ENCODE results near the gene S1PR4.
A peak's percentile ranks its signal among the peaks of the same experiment; 100 is the strongest.
"Not testable (repeated sequence)": the region's sequence is repeated elsewhere in the genome, so short reads cannot be mapped to it uniquely, and the experiment has no call there.

Gene S1PR4

DNA sequence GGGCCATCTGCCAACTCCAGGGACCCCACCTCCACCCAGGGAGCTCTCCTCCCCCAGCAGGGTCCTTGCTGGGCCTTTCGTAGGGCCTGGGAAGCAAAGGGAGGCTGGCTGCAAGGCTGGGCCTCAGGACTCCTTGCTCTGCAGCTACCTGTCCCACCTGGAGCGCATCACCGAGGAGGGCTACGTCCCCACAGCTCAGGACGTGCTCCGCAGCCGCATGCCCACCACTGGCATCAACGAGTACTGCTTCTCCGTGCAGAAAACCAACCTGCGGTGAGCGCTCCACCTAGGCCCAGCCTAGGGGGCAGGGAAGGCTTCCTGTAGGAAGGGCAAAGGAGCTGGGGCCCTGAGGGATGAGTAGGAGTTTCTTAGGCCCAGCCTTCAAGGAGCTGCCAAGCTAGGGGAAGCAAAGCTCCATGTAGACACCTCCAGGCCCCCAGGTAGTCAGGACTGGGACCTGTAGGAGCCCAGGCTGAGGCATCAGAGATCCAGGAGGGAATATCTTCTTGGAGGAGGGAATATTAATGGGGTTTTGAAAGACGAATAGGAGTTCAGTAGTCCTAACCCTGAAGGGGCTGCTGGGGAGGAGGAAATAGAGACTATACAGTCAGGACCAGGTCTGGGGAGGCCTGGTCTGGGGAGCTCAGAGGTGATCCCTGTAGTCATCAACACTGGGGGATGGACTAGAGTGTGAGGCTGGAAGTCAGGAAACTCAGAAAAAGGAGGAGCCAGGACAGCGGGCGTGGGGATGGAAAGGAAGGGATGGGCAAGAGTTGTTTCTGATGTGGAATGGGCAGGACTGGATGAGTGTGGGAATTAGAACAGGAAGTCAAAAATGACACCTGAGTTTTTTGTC, 26.8 kb upstream of the S1PR4 start:
- no peak for DNase-seq (ENCODE audit: low read depth in 3 of 3, low spot score in 1 of 3)

DNA sequence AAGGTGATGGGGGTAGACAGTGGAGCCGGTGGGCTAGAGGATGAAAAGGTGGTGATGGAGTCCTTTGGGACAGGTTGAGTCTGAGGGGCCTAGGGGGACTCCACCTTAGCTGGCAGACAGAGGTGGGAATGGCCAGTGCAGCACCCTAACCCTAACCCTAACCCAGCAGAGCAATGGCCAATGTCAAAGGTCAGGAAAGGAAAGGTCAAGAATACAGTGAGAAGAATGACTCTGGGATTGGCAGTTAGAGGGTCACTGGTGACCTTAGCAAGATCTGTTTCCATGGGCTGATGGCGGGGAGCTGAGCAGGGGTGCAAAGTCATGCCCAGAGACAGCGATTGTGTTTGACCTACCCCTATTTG, 26.2 kb upstream of the S1PR4 start:
- no peak for DNase-seq (ENCODE audit: low read depth in 3 of 3, low spot score in 1 of 3)

DNA sequence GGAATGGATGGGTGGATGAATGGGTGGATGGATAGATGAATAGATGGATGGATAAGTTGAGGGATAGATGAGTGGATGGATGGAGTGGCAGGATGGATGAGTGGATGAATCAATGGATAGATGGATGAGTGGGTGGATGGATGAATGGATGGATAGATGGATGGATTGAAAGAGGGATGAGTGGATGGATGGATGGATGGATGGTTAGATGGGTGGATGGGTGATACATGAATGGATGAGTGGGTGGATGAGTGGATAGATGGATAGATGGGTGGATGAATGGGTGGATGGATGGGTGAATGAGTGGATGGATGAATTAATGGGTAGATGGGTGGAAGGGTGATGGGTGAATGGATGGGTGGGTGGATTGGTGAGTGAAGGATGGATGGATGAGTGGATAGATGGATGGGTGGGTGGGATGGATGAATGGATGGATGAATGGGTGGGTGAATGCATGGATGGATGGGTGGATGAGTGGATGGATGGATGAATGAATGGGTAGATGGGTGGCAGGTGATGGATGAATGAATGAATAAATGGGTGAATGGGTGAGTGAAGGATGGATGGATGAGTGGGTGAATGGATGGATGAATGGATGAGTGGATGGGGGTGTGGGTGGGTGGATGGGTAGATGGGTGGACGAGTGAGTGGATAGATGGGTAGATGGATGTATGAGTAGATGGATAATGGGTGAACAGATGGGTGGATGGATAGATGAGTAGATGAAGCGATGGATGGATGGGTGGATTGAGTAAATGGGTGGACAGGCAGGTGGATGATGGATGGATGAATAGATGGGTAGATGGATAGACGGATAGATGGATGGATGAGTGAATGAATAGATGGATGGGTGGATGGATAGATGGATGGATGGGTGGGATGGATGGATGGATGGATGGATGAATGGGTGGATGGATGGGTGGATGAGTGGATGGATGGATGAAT, 25.0 kb upstream of the S1PR4 start:
- no peak for DNase-seq (ENCODE audit: low read depth in 3 of 3, low spot score in 1 of 3)

DNA sequence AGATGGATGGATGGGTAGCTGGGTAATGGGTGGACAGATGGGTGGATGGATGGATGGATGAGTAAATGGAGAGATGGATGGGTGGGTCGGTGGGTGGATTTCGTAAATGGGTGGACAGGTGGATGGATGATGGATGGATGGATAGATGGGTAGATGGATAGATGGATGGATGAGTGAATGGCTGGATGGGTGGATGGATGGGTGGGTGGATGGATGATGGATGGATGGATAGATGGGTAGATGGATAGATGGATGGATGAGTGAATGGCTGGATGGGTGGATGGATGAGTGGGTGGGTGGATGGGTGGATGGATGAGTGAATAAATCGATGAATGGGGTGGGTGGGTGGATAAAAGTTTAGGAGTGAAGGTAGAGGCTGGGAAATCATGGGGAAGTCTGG, 24.1 kb upstream of the S1PR4 start:
- not testable (repeated sequence) for DNase-seq (ENCODE audit: low read depth in 3 of 3, low spot score in 1 of 3)

DNA sequence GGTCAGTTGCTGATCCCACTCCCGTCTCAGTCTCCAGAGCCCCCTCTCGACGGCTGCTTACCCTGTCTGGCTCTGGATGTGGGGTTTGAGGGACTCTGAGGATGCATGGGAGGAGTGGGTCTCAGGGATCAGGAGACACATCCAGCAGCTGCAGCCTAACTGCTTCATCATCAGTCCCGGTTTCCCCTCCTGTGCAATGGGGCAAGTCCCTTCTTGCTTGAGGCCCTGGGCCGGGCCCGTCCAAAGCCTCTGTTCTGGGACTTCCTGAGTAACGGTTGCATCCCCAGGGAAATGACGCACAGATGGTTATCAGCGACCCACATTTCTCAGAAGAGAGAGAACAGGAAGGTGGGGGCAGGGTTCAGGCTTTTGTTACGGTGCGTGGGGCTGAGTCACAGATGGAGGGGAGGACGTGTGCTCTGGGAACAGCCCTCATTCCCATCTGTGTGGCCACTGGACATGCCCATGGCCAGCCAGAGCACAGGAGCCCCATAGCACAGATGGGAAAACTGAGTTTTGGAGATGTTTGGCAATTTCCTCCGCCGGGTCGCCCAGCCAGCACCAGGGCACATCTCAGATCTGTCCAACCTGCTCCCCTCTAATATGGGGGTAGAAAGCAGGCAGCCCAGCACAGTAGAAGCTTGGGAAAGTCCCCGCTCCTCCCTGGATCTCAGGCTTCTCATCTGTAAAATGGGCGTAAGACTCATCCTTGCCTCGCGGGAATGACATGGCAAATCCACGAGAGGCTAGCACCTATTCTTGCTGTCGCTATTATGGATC, 23.4 kb upstream of the S1PR4 start:
- DNase-seq (ENCODE audit: low read depth in 3 of 3, low spot score in 1 of 3): peak; percentile 40 to 62 (median 49)

DNA sequence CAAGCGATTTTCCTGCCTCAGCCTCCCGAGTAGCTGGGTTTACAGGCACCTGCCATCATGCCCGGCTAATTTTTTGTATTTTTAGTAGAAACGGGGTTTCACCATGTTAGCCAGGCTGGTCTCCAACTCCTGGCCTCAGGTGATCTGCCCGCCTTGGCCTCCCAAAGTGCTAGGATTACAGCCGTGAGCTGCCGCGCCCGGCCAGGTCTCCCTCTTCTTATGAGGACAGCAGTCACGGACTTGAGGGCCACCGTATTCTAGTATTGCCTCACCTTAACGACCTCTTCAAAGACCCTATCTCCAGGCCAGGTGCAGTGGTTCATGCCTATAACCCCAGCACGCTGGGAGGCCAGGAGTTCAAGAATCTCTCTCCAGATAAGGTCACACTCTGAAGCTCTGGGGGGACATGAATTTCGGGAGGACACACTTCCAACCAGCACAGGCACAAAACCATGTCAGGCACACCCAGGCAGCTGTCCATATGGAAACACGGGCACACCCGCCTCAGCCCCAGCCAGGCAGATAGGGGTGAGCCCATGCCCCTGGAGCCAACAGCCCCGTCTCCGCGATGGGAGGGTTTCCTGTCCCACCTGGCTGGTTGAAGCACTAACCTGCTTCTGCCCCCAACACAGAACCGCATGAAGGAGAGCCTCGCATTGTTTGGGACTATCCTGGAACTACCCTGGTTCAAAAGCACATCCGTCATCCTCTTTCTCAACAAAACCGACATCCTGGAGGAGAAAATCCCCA, 21.3 kb upstream of the S1PR4 start:
- DNase-seq (ENCODE audit: low read depth in 3 of 3, low spot score in 1 of 3): no peak

DNA sequence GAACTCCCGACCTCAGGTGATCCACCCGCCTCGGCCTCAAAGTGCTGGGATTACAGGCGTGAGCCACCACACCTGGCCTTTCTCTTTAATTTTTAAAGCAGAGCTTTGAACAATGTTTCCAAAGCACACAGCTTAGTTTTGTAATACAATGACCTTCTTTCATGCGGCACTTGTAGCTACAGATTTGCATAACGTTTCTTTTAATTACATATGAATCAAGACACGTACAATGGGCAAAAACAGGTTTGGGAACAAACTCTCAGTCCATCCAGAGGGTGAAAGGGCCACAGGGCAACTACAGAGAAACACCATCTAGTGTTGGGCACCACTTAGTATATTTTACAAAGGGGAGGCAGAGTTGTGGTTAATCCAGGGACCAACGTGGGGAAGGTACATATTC, 19.0 kb upstream of the S1PR4 start:
- DNase-seq (ENCODE audit: low read depth in 3 of 3, low spot score in 1 of 3): no peak

DNA sequence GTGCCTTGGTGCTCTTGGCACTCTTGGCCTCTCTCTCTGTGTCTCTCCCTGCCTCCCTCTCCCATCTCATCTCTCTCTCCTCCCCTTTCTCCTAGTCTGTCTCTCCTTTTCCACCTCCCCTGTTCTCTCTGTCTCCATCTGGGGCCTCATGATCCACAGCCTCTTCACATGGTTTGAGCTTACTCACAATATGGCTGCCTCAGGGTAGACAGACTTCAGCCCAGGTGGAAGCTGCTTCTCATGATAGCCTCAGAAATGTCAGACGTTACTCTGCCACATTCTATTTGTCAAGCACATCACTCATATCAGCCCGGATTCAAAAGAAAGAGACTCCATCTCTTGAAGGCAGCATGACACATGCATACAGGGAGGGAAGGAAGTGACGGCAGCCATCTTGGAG, 18.4 kb upstream of the S1PR4 start:
- DNase-seq (ENCODE audit: low read depth in 3 of 3, low spot score in 1 of 3): no peak

DNA sequence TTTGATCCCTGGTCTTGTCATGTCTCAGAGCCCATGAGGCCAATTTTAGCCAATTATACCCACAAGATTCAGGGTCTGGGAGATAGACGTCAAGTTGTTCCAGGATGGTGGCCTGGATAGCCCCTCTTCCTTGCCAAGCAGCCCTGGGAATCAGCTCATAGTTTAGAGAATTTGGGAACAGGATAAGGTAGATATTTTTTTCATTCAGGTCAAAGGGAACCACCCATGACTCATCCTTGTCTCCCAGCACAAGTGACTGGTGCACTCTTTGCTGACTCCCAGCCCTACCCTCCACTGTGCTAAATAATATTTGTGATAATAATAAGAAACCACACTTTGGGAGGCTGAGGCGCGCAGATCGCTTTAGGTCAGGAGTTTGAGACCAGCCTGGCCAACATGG, 17.1 kb upstream of the S1PR4 start:
- no peak for DNase-seq (ENCODE audit: low read depth in 3 of 3, low spot score in 1 of 3)

DNA sequence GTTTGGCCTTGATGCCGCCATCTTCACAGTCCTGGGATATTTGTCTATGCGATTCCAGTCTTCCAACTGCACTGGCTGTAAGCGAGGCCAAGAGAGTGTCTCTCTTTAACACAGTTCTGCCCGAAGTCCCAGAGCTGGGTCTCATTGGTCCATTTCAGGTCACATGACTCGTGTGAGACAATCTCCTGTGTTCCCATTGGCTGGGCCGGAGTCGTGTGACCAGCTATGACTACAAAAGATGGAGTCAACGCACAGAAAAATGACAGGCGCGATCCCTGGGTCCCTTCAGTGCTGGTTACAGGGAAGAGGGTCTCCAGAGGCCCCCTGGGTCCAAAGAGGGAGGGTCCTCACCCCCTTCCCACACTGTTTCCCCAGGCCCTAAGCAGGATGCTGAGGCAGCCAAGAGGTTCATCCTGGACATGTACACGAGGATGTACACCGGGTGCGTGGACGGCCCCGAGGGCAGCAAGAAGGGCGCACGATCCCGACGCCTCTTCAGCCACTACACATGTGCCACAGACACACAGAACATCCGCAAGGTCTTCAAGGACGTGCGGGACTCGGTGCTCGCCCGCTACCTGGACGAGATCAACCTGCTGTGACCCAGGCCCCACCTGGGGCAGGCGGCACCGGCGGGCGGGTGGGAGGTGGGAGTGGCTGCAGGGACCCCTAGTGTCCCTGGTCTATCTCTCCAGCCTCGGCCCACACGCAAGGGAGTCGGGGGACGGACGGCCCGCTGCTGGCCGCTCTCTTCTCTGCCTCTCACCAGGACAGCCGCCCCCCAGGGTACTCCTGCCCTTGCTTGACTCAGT, 15.9 kb upstream of the S1PR4 start:
- no peak for DNase-seq (ENCODE audit: low read depth in 3 of 3, low spot score in 1 of 3)

DNA sequence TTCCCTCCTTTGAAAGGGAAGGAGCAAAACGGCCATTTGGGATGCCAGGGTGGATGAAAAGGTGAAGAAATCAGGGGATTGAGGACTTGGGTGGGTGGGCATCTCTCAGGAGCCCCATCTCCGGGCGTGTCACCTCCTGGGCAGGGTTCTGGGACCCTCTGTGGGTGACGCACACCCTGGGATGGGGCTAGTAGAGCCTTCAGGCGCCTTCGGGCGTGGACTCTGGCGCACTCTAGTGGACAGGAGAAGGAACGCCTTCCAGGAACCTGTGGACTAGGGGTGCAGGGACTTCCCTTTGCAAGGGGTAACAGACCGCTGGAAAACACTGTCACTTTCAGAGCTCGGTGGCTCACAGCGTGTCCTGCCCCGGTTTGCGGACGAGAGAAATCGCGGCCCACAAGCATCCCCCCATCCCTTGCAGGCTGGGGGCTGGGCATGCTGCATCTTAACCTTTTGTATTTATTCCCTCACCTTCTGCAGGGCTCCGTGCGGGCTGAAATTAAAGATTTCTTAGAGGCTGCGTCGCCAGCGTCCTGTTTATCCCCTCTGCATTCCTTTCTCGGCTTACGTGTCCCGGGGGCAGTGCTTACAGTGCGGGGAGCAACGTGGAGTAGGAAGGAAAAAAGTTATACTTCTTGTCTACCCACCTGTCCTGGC, 15.2 kb upstream of the S1PR4 start:
- DNase-seq (ENCODE audit: low read depth in 3 of 3, low spot score in 1 of 3): peak; percentile 51 to 53 (median 52)

DNA sequence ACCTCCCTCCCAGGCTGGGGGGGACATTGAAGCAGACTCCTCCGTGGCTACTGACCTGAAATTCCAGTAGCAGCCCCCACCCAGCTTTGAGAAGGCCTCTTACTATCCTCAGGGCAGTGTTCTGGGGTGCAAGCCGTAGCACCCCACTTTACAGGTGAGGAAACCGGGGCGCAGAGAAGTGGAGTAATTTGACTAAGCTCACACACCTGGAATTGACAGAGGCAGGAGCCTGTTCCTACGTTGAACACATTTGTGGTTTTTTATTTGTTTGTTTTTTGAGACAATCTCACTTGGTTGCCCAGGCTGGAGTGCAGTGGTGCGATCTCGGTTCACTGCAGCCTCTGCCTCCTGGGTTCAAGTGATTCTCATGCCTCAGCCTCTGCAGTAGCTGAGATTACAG, 14.6 kb upstream of the S1PR4 start:
- DNase-seq (ENCODE audit: low read depth in 3 of 3, low spot score in 1 of 3): no peak

DNA sequence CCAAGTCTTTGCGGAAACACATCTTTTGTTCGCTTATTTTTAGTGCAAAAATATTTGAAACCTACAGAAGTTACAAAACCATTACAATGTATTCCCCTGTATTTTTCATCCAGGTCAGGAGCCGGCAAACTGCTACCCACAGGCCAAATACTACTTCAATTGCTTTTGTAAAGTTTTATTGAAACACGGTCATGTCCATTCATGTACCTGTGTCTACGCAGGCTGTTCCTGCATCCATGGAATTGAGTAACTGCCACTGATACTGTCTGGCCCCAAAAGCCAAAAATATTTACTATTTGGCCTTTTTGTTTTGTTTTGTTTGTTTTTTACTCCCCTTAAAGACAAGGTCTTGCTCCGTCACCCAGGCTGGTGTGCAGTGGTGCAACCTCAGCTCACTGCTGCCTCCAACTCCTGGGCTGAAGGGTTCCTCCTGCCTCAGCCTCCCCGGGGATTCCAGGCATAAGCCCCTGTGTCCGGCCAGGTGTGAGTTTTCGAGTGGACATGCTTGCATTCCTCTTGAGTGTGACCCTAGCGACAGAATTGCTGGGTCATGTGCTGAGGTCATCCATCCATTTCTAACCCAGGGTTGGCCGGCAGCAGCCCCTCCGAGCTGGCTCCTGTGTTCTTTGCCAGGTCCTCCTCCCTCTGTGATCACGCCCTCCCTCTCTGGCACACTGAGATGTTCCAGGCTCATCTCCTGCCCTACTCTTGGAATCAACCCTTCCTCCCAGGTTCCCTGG, 10.9 kb upstream of the S1PR4 start:
- no peak for DNase-seq (ENCODE audit: low read depth in 3 of 3, low spot score in 1 of 3)

DNA sequence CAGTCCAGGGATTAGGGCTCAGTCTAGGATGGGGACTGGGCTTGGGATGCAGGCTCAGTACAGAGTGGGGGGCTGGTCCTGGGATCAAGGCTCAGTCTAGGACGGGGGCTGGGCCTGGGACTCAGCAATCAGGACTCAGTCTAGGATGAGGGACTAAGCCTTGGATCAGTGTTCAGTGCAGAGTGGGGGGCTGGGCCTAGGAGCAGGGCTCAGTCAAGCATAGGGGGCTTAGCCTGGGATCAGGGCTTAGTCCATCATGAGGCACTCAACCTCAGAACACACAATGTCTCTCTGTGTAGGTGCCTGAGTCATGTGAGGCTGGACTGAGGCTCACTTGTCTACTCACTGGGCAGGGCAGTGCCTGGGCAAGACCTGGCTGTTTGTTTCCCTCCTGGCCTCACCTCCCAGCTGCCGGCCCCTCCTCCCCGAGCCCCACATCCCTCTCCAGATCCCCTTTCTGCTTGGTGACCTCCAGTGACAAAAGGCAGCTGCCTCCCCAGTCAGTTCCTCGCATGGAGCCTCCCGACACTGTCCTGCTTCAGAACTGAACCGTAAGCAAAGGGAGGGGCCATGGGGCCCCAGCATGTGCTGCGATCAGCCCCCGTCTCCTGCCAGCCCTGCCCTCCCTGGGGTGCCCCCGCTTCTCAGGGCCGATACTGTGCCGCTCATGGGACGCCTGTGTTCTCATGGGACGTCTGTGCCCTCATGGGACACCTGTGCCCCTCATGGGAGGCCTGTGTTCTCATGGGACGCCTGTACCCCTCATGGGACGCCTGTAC, 6.5 kb upstream of the S1PR4 start:
- no peak for DNase-seq (ENCODE audit: low read depth in 3 of 3, low spot score in 1 of 3)

DNA sequence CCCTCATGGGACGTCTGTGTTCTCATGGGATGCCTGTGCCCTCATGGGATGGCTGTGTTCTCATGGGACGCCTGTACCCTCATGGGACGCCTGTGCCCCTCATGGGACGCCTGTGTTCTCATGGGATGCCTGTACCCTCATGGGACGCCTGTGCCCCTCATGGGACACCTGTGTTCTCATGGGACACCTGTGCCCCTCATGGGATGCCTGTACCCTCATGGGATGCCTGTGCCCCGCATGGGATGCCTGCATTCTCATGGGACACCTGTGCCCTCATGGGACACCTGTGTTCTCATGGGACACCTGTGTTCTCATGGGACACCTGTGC, 5.9 kb upstream of the S1PR4 start:
- not testable (repeated sequence) for DNase-seq (ENCODE audit: low read depth in 3 of 3, low spot score in 1 of 3)

DNA sequence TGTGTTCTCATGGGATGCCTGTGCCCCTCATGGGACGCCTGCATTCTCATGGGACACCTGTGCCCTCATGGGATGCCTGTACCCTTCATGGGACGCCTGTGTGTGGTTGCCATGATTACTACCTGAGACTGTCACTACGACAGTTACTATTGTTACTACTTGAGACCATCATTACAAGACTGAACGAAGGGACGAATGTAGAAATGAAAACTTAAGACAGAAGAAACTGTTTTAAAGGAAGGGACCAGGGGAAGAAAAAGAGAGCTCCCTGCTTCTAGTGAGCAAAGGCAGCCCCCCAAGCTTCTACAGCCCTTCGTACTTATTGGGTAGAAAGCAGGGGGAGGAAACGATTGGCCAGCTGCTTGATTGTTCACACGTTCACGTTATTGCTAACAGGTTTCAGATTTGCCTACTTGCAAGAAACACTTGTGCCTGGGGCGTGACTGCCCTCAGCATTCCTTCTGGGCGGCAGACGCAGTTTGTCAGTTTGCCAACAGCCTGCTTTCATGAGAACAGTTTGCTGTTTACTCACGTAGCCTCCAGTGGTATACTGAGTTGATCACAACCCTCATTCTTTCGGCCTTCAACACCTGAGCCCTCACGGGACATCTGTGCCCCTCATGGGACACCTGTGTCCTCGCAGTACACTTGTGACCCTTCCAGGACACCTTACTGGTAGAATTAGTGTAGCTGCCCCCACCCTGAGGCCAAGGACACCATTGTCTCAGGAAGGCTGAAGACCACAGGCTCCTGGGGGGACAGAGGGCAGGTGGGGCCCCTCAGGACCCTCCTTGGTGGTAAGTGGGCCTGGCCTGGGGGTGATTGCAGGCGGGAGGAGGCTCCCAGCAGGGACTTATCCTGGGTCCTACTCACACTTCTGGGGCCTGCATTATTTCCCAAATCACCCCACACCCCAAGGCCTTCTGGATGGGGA, 2.5 kb upstream of the S1PR4 start:
- DNase-seq (ENCODE audit: low read depth in 3 of 3, low spot score in 1 of 3): no peak
